Measurements from ENCODE around the gene PLEKHH2. TPM values are rescaled to one million over a fixed set of nuclear protein-coding genes. Genes with fewer than 3 reads are reported as not detected.
"Not testable (repeated sequence)": the region's sequence is repeated elsewhere in the genome, so short reads cannot be mapped to it uniquely, and the experiment has no call there.

PLEKHH2 gene
- total RNA-seq, 2 donors from 2014 or later = 1.3 to 2.1 TPM

GRCh38 chr2:43717322-43717721 lies 80.3 kb downstream of the PLEKHH2 start:
- no peaks in the 10 kb centered on the region for H3K36me3 Mint-ChIP-seq (ENCODE audit: low read depth)
- no peak overlapping the region for H3K27ac Mint-ChIP-seq
- H3K4me1 Mint-ChIP-seq = no peaks in the 10 kb centered on the region
- H3K27me3 Mint-ChIP-seq = peaks cover 9% of the 10 kb centered on the region
- H3K4me3 Mint-ChIP-seq = no peak overlapping the region
- no peaks in the 10 kb centered on the region for H3K9me3 Mint-ChIP-seq
- no peak for ATAC-seq (replicated peaks)

DNA sequence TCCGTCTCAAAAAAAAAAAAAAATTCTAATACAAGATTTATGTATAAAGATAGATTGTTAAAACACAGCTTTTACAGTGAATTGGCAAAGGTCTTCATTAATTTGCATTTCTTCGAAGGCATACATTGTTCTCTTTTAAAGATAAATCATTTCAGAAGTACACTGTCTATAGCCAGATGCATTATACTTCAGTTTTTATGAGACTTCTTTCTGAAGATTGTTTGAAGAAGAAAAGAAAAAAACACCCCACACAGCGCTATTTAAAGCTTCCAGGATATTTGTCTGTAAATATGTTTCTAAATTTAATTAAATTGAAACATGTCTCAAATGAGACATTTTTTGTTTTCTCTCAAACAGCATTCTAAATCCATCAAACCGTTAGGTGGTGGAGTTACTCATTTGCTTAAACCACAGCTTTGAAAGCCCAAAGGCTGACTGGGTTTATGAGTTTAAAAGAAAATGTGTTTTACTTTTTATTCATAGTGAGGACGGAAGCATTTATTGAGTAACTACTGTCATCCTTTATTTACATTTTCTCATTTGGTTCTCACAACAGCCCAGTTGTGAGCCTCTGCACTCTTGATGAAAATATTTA lies 81.6 kb downstream of the PLEKHH2 start:
- H3K36me3 Mint-ChIP-seq (ENCODE audit: low read depth) = no peaks in the 10 kb centered on the region
- H3K27me3 Mint-ChIP-seq = peaks cover 15% of the 10 kb centered on the region
- H3K9me3 Mint-ChIP-seq = no peaks in the 10 kb centered on the region
- no peak for ATAC-seq (replicated peaks)
- no peak overlapping the region for H3K4me3 Mint-ChIP-seq
- no peaks in the 10 kb centered on the region for H3K4me1 Mint-ChIP-seq
- no peak overlapping the region for H3K27ac Mint-ChIP-seq

DNA sequence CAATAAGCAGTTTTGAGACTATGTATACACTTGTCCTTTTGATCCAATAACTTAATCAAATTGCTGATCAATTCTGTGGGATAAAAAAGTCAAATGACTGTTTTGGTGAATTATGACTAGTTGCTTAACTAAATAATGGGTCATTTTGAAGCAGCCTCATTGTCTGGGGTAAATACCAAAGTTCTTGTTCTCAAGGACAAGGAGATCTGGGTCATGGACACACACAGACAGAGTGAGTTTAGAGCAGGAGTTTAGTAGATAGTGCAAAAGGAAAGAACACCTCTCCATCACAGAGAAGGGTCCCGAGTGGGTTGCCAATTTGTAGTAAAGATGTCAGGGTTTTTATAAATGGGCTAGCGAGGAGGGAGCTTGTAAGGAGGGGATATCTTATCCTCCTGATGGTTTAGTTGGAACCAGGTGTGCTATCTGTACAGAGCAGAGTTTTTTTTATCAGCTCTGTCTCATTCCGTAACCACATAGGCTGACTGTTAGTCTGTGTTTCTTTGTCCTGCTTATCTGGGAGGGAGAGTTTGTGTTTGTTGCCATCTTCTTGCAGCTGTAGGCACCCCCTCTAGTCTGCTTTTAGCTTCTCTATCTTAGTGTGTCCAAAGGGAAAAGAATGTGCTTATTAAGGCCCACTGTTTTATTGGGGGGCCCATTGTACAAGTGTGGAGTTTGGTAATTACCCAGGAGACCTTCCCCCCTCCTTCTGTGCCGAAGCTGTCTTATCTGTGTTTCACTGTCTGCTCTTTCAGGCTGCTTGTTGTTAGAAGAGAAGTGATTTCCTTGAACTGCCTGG lies 87.9 kb downstream of the PLEKHH2 start:
- Mint-ChIP-seq H3K9me3 (no peaks in the 10 kb centered on the region), H3K4me1 (no peaks in the 10 kb centered on the region), H3K4me3 (no peak overlapping the region), H3K27me3 (peaks cover 9% of the 10 kb centered on the region), H3K27ac (no peak overlapping the region), H3K36me3 (ENCODE audit: low read depth) (no peaks in the 10 kb centered on the region)
- no peak for ATAC-seq (replicated peaks)

DNA sequence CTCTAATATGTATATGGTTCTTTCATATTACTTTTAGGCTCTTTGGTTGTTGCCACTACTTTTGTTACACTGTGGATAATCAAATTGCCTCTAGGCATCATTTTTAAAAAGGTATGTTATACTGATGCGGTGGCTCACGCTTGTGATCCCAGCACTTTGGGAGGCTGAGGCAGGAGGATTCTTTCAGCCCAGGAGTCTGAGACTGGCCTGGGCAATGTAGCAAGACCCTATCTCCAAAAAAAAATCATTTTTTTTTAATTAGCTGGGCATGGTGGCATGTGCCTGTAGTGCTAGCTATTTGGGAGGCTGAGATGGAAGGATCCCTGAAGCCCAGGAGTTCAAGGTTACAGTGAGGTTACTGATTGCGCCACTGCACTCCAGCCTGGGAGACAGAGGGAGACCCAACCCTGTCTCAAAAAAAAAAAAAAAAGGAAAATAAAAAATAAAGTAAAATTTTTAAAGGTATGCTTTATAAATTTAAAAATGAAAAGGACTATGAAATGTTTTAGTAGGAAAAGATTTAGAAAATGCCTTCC lies 88.7 kb downstream of the PLEKHH2 start:
- no peak overlapping the region for H3K27ac Mint-ChIP-seq

DNA sequence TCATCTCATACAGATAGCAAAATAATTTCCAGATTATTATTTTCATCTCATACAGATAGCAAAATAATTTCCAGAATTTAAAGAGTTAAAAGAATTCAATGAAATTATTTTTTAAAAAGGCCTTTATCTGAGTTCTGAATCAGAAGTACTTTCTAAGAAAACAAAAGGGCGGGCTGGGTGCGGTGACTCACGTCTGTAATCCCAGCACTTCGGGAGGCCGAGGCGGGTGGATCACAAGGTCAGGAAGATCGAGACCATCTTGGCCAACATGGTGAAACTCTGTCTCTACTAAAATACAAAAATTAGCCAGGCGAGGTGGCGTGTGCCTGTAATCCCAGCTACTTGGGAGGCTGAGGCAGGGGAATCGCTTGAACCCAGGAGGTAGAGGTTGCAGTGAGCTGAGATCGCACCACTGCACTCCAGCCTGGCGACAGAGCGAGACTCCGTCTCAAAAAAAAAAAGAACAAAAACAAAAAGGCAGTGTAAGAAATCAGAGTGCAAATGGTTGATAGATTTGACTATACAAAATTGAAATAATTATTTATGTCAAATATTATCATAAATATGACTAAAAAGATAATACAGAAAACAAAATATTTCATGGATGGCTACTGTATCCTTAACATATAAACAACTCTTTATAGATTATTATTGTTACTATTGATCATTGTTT lies 90.0 kb downstream of the PLEKHH2 start:
- not testable (repeated sequence) for H3K4me1 Mint-ChIP-seq; ATAC-seq (replicated peaks); H3K4me3 Mint-ChIP-seq; H3K9me3 Mint-ChIP-seq; H3K27me3 Mint-ChIP-seq; H3K27ac Mint-ChIP-seq; H3K36me3 Mint-ChIP-seq (ENCODE audit: low read depth)

More for the DNA sequence above, 88.7 kb downstream of the PLEKHH2 start:
- H3K9me3 Mint-ChIP-seq = no peaks in the 10 kb centered on the region
- ATAC-seq (replicated peaks) = no peak
- H3K4me3 Mint-ChIP-seq = no peak overlapping the region
- H3K4me1 Mint-ChIP-seq = no peaks in the 10 kb centered on the region
- H3K27me3 Mint-ChIP-seq = peaks cover 9% of the 10 kb centered on the region
- no peaks in the 10 kb centered on the region for H3K36me3 Mint-ChIP-seq (ENCODE audit: low read depth)

- no peaks in the 10 kb centered on the region for H3K36me3 Mint-ChIP-seq (ENCODE audit: low read depth)
- H3K27ac Mint-ChIP-seq = no peak overlapping the region
- H3K27me3 Mint-ChIP-seq = peaks cover 13% of the 10 kb centered on the region
- no peaks in the 10 kb centered on the region for H3K4me1 Mint-ChIP-seq
- no peaks in the 10 kb centered on the region for H3K9me3 Mint-ChIP-seq
- ATAC-seq (replicated peaks) = no peak
- H3K4me3 Mint-ChIP-seq = no peak overlapping the region
These were observed 90.6 kb downstream of the PLEKHH2 start for GRCh38 chr2:43727634-43728014.

DNA sequence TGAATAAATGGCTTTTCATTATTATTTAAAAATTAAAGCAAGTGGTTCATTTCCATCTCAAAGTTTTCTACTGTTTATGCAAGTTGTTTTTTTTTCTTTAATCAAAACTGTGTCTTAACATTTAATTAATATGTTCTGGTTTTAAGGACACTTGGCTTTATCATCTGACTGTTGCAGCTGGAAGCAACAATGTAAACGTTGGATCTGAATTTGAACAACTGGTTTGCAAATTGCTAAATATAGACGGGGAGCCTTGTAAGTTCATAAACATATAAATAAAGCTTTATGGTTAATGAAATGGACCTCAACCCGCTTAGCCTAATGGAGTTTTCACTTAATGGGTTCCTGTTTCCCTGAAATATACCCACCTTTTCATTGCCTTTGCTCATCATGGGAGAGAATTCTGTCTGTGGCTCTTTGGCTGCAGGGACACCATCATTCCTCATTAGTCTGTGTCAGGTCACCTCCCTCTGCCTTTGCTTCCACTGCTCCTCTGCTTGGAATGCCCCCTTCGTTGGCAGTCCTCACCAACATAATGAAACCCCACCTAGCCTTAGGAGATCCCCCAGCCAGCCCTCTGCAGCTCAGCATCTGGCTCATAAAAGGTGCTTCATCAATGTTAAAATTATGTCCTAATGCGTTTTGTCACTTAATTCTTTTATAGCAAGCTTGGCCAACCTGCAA lies 92.6 kb downstream of the PLEKHH2 start:
- Mint-ChIP-seq H3K36me3 (ENCODE audit: low read depth) (no peaks in the 10 kb centered on the region), H3K4me3 (no peak overlapping the region), H3K4me1 (no peaks in the 10 kb centered on the region), H3K27me3 (peaks cover 5% of the 10 kb centered on the region), H3K9me3 (no peaks in the 10 kb centered on the region), H3K27ac (no peak overlapping the region)
- ATAC-seq (replicated peaks) = no peak

DNA sequence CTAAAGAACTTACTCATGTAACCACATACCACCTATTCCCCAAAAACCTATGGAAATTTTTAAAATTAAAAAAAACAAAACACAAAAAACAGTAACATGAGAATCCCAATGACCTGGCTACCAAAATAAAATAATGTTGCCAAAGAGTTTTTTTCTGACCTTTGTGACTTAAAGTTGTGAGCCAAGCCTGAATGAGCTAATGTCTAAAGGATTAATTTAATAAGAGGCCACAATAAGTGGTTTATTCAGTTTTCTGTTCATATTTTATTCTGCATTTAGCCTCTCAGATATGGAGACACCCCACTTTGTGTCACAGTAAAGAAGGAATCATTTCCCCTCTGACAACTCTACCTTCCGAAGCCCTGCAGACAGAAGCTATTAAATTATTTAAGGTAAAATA lies 94.2 kb downstream of the PLEKHH2 start:
- no peak overlapping the region for H3K4me3 Mint-ChIP-seq
- H3K27ac Mint-ChIP-seq = no peak overlapping the region
- H3K36me3 Mint-ChIP-seq (ENCODE audit: low read depth) = no peaks in the 10 kb centered on the region
- no peaks in the 10 kb centered on the region for H3K9me3 Mint-ChIP-seq
- H3K4me1 Mint-ChIP-seq = no peaks in the 10 kb centered on the region
- ATAC-seq (replicated peaks) = no peak
- H3K27me3 Mint-ChIP-seq = peaks cover 5% of the 10 kb centered on the region

DNA sequence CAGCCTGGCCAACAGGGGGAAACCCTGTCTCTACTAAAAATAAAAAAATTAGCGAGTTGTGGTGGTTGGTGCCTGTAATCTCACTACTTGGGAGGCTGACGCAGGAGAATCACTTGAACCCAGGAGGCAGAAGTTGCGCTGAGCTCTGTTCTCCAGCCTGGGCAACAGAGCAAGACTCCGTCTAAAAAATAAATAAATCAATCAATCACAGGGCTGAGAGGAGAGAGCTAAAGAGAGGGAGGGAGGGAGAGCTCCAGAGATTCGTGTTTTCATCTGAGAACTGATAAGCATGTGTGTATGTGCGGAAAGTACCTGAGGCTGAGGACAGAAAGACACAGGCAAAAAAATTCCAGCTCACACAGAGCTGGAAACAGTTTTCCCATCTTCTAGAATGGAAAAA lies 99.6 kb downstream of the PLEKHH2 start:
- no peaks in the 10 kb centered on the region for H3K4me1 Mint-ChIP-seq
- H3K27me3 Mint-ChIP-seq = peaks cover 7% of the 10 kb centered on the region
- no peaks in the 10 kb centered on the region for H3K36me3 Mint-ChIP-seq (ENCODE audit: low read depth)
- H3K27ac Mint-ChIP-seq = no peak overlapping the region
- H3K9me3 Mint-ChIP-seq = no peaks in the 10 kb centered on the region
- no peak for ATAC-seq (replicated peaks)
- no peak overlapping the region for H3K4me3 Mint-ChIP-seq

- no peak overlapping the region for H3K27ac Mint-ChIP-seq
- H3K4me3 Mint-ChIP-seq = no peak overlapping the region
- H3K4me1 Mint-ChIP-seq = no peaks in the 10 kb centered on the region
- H3K36me3 Mint-ChIP-seq (ENCODE audit: low read depth) = no peaks in the 10 kb centered on the region
- no peak for ATAC-seq (replicated peaks)
- H3K27me3 Mint-ChIP-seq = peaks cover 7% of the 10 kb centered on the region
- H3K9me3 Mint-ChIP-seq = no peaks in the 10 kb centered on the region
These were observed 100.2 kb downstream of the PLEKHH2 start for GRCh38 chr2:43737097-43737854.

- no peaks in the 10 kb centered on the region for H3K36me3 Mint-ChIP-seq (ENCODE audit: low read depth)
These were observed 100.8 kb downstream of the PLEKHH2 start for GRCh38 chr2:43737855-43738254.

GRCh38 chr2:43738257-43738656 lies 101.2 kb downstream of the PLEKHH2 start:
- no peaks in the 10 kb centered on the region for H3K4me1 Mint-ChIP-seq
- H3K36me3 Mint-ChIP-seq (ENCODE audit: low read depth) = no peaks in the 10 kb centered on the region
- no peak overlapping the region for H3K4me3 Mint-ChIP-seq
- H3K9me3 Mint-ChIP-seq = no peaks in the 10 kb centered on the region
- H3K27ac Mint-ChIP-seq = no peak overlapping the region
- H3K27me3 Mint-ChIP-seq = peaks cover 3% of the 10 kb centered on the region
- ATAC-seq (replicated peaks) = no peak

More at GRCh38 chr2:43737855-43738254, 100.8 kb downstream of the PLEKHH2 start:
- H3K4me3 Mint-ChIP-seq = no peak overlapping the region
- no peak for ATAC-seq (replicated peaks)
- no peaks in the 10 kb centered on the region for H3K4me1 Mint-ChIP-seq
- H3K9me3 Mint-ChIP-seq = no peaks in the 10 kb centered on the region
- H3K27me3 Mint-ChIP-seq = peaks cover 3% of the 10 kb centered on the region
- no peak overlapping the region for H3K27ac Mint-ChIP-seq

DNA sequence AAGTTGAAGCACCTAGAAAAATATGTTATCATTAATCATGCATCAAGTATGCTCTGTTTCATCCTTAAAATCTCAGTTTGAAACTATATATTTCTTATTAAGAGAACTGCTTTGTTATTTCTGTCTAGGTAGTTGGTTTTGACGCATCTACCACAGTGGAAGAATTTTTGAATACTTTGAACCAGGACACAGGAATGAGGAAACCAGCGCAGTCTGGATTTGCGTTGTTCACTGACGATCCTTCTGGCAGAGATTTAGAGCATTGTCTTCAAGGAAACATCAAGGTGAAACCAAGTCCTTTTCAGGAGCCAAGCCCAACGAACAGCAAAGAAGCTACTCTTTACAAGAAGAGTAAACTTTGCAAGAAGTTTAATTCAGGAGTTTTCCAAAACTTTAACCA lies 106.6 kb downstream of the PLEKHH2 start:
- Mint-ChIP-seq H3K4me3 (no peak overlapping the region), H3K27me3 (peaks cover 3% of the 10 kb centered on the region), H3K4me1 (no peaks in the 10 kb centered on the region), H3K27ac (no peak overlapping the region), H3K36me3 (ENCODE audit: low read depth) (no peaks in the 10 kb centered on the region), H3K9me3 (no peaks in the 10 kb centered on the region)
- ATAC-seq (replicated peaks) = no peak

DNA sequence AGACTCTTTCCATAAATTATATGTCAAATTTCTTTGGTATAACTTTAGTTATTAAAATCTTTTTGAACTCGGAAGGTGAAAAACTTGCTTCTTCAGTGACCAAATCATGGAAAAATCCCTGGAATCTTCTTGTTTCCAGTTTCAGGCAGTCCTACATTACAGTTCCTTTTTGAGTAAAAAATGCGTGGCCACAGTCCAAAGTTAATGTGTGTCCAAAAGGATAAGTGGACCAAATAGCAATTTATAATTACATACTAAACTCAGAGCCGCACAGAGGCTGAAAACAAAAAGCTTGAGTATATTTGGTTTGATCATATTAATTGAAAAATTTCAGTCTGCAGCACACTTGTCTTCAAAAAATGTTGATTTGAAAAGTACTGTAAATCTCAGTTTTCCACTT lies 108.4 kb downstream of the PLEKHH2 start:
- H3K4me3 Mint-ChIP-seq = no peak overlapping the region
- no peak overlapping the region for H3K27ac Mint-ChIP-seq
- no peaks in the 10 kb centered on the region for H3K4me1 Mint-ChIP-seq
- no peaks in the 10 kb centered on the region for H3K27me3 Mint-ChIP-seq
- no peak for ATAC-seq (replicated peaks)
- no peaks in the 10 kb centered on the region for H3K9me3 Mint-ChIP-seq
- H3K36me3 Mint-ChIP-seq (ENCODE audit: low read depth) = no peaks in the 10 kb centered on the region
